HEK293T (cell line): ENCODE data around the gene PAPOLA.

Source experiments
- CTCF ChIA-PET: fragments of 350-600 bp; formaldehyde crosslinking; extraction: SDS; loops from one replicate; lab custom pipeline; 2021; ENCODE audit warnings: antibody characterized with exemption, inconsistent platforms; lab: Yijun Ruan, JAX
- POLR2A ChIA-PET: fragments of 350-600 bp; formaldehyde crosslinking; extraction: SDS; loops from one replicate; lab custom pipeline; 2020; ENCODE audit warnings: antibody characterized with exemption, inconsistent platforms; lab: Yijun Ruan, JAX
- DNase-seq: peaks from one replicate; pipeline ENCODE4 v3.0.0; 2012; ENCODE audit warnings: mixed read lengths; ENCODE audit errors: extremely low spot score
- ARNT ChIP-seq: fragments of 450-650 bp; IDR thresholded peaks from 2 replicates; pipeline ENCODE4 v1.6.1; 2017; ENCODE audit warnings: mild to moderate bottlenecking
- BHLHE40 ChIP-seq: fragments of 450-650 bp; IDR thresholded peaks from 2 replicates; pipeline ENCODE4 v1.6.1; 2016; ENCODE audit warnings: mild to moderate bottlenecking, moderate library complexity, borderline replicate concordance
- CTBP1 ChIP-seq: fragments of 450-650 bp; IDR thresholded peaks from 2 replicates; pipeline ENCODE4 v1.6.1; 2016; ENCODE audit warnings: borderline replicate concordance
- ELF4 ChIP-seq: fragments of 450-650 bp; IDR thresholded peaks from 2 replicates; pipeline ENCODE4 v1.6.1; 2017; ENCODE audit warnings: antibody characterized with exemption
- FOXA1 ChIP-seq: fragments of 450-650 bp; IDR thresholded peaks from 2 replicates; pipeline ENCODE4 v1.6.1; 2016; ENCODE audit warnings: mild to moderate bottlenecking
- FOXK2 ChIP-seq: fragments of 450-650 bp; IDR thresholded peaks from 2 replicates; pipeline ENCODE4 v1.6.1; 2016; ENCODE audit warnings: mild to moderate bottlenecking
- FOXM1 ChIP-seq: fragments of 450-650 bp; IDR thresholded peaks from 2 replicates; pipeline ENCODE4 v1.6.1; 2017; ENCODE audit warnings: mild to moderate bottlenecking, borderline replicate concordance
- HDGF ChIP-seq: fragments of 450-650 bp; IDR thresholded peaks from 2 replicates; pipeline ENCODE4 v1.6.1; 2017; ENCODE audit warnings: antibody characterized with exemption, borderline replicate concordance
- L3MBTL2 ChIP-seq: fragments of 450-650 bp; conservative IDR thresholded peaks from 2 replicates; pipeline ENCODE4 v1.6.1; 2016; ENCODE audit warnings: mild to moderate bottlenecking
- LEF1 ChIP-seq: fragments of 450-650 bp; IDR thresholded peaks from 2 replicates; pipeline ENCODE4 v1.6.1; 2017; ENCODE audit warnings: mild to moderate bottlenecking, borderline replicate concordance
- NFRKB ChIP-seq: fragments of 450-650 bp; IDR thresholded peaks from 2 replicates; pipeline ENCODE4 v1.6.1; 2016; ENCODE audit warnings: mild to moderate bottlenecking, moderate library complexity
- SP1 ChIP-seq: fragments of 450-650 bp; IDR thresholded peaks from 2 replicates; pipeline ENCODE4 v1.6.1; 2017
- SUZ12 ChIP-seq: fragments of 450-650 bp; IDR thresholded peaks from 2 replicates; pipeline ENCODE4 v1.6.1; 2016; ENCODE audit warnings: mild to moderate bottlenecking
- TARDBP ChIP-seq: fragments of 450-650 bp; IDR thresholded peaks from 2 replicates; pipeline ENCODE4 v1.6.1; 2016
- ZNF384 ChIP-seq: fragments of 450-650 bp; IDR thresholded peaks from 2 replicates; pipeline ENCODE4 v1.6.1; 2016
- TF ChIP-seq, protein P1 (sequence below): fragments of 450-650 bp; IDR thresholded peaks from 2 replicates; pipeline ENCODE4 v1.6.1; 2016

PAPOLA gene

DNA sequence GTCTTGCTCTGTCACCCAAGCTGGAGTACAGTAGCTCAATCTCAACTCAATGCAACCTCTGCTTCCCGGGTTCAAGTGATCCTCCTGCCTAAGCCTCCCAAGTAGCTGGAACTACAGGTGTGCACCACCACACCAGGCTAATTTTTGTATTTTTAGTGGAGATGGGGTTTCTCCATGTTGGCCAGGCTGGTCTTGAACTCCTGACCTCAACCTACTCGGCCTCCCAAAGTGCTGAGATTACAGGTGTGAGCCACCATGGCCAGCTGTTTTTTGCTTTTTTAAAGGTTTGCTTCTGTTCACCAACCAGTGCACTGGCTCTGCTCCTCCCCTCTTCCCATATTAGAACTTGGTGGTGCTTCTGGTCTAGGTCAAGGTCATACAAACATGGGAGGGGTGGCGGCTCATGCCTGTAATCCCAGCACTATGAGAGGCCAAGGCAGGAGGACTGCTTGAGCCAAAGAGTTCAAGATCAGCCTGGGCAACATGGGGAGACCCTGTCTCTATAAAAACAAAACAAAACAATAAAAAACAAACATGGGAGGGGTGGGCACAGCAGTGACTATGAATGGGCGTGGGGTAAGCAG is 20.4 kb upstream of the PAPOLA start:
- no peak for DNase-seq
- TF ChIP-seq SUZ12 = no peak
- TF ChIP-seq LEF1 = no peak
- TF ChIP-seq FOXA1 = no peak
- ChIA-PET POLR2A (no interaction called here), CTCF (interaction anchor here (0.7 kb wide), 1 partner anchor 34 kb away, joined by 5 read pairs; no protein-coding TSS in a partner anchor)

DNA sequence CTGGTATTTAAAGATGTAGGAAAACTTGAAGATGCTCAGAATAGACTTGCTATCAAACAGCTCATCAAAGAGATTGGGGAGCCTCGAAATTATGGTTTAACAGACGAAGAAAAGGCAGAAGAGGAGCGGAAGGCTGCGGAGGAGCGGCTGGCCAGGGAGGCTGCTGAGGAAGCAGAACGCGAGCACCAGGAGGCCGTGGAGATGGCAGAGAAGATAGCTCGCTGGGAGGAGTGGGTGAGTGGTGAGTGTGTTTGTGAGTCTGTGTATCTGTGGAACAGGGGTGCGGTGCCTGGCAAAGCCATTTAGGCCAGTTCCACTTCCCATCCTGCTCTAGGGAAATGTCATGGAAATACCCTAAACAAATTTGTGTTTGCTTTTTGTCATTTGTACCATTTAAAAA is 19.2 kb upstream of the PAPOLA start:
- TF ChIP-seq FOXA1 (no peak), NFRKB (no peak), TARDBP (no peak), CTBP1 (no peak)
- DNase-seq = no peak
- CTCF ChIA-PET = no interaction called here
- POLR2A ChIA-PET = no interaction called here

DNA sequence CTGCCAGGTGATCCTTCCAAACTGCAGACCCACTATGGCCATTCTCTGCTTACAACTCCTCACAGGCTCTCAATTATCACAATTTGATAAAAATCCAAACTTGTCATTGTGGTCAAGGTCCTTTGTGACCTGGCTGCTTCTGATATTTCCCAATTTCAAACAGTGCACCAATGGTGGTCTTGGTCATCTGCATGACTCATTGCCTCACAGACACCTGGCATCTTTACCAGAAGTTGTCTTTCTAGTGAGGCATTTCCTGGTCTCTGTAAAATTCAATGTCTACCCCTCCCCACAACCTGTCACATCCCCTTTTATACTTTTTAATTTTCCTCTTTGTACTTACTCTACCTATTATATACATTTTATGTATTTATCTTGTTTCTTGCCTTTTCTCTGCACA is 17.8 kb upstream of the PAPOLA start:
- TF ChIP-seq FOXM1 (no peak), BHLHE40 (no peak), ELF4 (no peak), SUZ12 (no peak), L3MBTL2 (no peak), FOXA1 (no peak)
- ChIA-PET CTCF (no interaction called here), POLR2A (no interaction called here)

DNA sequence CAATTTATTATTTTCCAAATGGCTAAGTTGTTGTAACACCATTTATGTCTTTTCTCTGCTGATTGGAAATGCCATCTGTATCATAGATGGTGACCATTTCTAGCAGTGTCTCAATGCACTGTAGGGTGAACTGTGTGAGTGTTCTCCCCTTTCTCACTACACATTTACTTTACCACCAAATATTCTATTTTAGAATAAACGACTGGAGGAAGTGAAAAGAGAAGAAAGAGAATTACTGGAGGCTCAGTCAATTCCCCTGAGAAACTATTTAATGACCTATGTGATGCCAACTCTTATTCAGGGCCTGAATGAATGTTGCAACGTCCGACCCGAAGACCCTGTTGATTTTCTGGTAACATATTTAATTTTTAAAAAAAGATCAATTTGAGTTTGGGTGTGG is 15.5 kb upstream of the PAPOLA start:
- no peak for DNase-seq

More for the DNA sequence above, 17.8 kb upstream of the PAPOLA start:
- DNase-seq = no peak

DNA sequence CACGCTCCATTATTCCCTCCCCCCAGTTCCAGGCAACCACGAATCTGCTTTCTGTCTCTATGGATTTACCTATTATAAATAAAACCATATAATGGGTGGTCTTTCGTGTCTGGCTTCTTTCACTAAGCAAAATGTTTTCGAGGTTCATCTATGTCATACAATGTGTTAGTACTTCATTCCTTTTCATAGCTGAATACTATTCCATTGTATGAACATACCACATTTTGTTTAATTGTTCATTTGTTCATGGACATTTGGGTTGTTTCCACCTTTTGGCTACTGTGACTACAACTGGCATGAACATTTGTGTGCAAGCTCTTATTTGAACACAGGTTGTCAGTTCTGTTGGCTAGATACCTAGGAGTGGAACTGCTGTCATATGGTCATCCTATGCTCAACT is 12.9 kb upstream of the PAPOLA start:
- ChIA-PET CTCF (no interaction called here), POLR2A (no interaction called here)
- DNase-seq = no peak
- no peak for TF ChIP-seq ELF4
- no peak for TF ChIP-seq LEF1
- no peak for TF ChIP-seq ZNF384
- TF ChIP-seq FOXM1 = no peak
- TF ChIP-seq SUZ12 = no peak
- TF ChIP-seq FOXA1 = no peak
- TF ChIP-seq TARDBP = no peak

More for the DNA sequence above, 15.5 kb upstream of the PAPOLA start:
- TF ChIP-seq ELF4 (no peak), BHLHE40 (no peak), FOXM1 (no peak), CTBP1 (no peak), SUZ12 (no peak), ZNF384 (no peak), LEF1 (no peak)
- CTCF ChIA-PET = no interaction called here
- POLR2A ChIA-PET = no interaction called here

DNA sequence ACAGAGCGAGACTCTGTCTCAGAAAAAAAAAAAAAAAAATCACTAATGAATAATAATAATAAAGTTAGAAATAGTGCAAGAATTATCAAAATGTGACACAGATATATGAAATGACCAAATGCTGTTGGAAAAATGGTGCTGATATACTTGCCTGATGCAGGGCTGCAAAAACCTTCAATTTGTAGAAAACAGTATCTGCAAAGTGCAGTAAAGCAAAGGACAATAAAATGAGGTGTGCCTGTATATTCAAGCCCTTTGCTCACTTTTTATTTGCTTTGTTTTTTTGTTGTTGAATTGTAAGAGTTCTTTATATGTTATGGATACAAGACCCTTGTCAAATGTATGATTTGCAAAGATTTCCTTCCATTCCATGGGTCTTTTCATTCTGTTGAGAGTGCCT is 9.0 kb upstream of the PAPOLA start:
- TF ChIP-seq, protein P1, sequence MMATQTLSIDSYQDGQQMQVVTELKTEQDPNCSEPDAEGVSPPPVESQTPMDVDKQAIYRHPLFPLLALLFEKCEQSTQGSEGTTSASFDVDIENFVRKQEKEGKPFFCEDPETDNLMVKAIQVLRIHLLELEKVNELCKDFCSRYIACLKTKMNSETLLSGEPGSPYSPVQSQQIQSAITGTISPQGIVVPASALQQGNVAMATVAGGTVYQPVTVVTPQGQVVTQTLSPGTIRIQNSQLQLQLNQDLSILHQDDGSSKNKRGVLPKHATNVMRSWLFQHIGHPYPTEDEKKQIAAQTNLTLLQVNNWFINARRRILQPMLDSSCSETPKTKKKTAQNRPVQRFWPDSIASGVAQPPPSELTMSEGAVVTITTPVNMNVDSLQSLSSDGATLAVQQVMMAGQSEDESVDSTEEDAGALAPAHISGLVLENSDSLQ = no peak
- TF ChIP-seq NFRKB = no peak
- TF ChIP-seq ELF4 = no peak
- no peak for DNase-seq
- ChIA-PET POLR2A (no interaction called here), CTCF (no interaction called here)

DNA sequence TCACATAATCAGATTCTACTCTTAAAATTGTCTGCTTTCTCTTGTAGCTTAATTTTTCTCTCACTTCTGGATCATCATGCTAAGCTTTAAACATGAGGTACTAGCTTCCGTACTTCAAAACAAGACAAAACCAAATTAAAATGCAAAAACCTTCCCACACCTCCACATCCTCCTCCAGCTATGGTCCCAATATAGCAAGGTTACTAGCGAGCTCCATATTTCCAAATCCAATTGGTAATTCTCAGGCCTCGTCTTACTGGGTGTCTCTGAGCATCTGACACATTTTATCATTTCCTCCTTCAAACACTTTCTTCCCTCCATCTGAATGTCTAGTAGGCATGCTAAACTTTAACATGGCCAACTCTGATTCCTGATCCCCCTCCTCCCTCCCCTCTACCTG is 7.9 kb upstream of the PAPOLA start:
- ChIA-PET CTCF (no interaction called here), POLR2A (no interaction called here)
- no peak for DNase-seq
- TF ChIP-seq FOXA1 (no peak), ARNT (no peak), FOXM1 (no peak)

DNA sequence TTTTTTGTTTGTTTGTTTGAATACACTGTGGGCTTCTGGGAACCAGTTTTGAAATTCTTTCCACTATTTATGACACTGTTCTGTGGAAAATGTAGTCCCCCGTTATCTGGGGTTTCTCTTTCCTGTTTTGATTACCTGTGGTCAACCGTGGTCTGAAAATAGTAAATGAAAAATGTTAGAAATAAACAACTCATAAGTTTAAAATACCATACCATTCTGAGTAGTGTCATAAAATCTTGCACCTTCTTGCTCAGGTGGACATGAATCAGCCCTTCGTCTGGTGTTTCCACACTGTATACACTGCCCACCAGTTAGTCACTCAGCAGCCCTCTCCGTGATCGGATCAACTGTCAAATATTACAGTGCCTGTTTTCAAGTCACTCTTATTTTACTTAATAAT is 5.1 kb upstream of the PAPOLA start:
- ChIA-PET CTCF (interaction anchor here (0.6 kb wide), 1 partner anchor 106 kb away, joined by 4 read pairs; no protein-coding TSS in a partner anchor), POLR2A (no interaction called here)
- DNase-seq = no peak
- TF ChIP-seq FOXK2 (no peak), LEF1 (no peak), BHLHE40 (no peak), HDGF (no peak), SP1 (no peak), ZNF384 (no peak), ARNT (no peak)
- TF ChIP-seq, protein P1 = no peak
